GM12801 (cell line): ENCODE results near the gene NAA25.

ENCODE experiments used
- TF ChIP-seq, protein P1 (sequence below): IDR thresholded peaks from one replicate; pipeline ENCODE4 v1.5.1; 2011; ENCODE audit warnings: control low read depth; ENCODE audit not compliant: insufficient read length; ENCODE audit errors: extremely low read depth

Gene NAA25

DNA sequence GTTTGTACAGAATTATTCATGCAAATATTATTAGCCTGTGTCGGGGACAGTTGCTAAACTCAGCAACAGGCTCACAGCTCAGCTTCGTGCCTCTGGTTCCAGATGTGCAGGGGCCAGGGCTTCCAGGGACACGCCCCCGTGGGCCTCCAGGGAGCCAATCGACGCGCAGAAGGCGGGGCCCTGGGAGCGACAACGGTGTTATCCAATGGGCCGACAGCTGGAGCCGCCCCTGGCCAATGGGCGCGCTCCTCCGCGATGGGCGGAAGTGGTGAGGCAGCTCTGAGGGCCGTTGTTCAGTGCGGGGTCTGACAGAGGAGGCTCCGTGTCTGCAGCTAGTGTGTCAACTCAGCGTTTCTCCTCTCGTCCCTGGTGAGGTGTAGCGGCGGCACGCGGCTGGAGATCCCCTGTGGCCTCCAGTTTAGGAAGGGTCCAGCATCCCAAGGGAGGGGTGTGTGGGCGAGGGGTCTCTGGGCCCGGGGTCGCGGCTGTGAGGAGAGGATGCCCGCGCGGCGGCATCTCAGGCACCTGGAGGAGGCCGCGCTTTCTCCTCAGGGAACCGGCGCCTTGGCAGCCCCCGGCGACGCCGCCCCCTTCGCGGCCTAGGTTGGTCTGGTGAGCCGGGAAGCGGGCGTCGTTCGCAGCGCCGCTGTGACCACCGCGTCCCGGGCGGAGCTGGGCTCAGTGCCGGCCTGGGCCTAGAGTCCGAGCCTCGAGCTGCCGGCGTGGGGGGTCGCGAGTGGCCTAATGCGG, 16.8 kb upstream of the NAA25 start, which contains the start of gene TRAFD1:
Gene TRAFD1, plus strand, starts transcription at position 311 of the 750 bp plus-strand sequence. CDS start 4,963 bp downstream, outside the sequence.
- TF ChIP-seq, protein P1, sequence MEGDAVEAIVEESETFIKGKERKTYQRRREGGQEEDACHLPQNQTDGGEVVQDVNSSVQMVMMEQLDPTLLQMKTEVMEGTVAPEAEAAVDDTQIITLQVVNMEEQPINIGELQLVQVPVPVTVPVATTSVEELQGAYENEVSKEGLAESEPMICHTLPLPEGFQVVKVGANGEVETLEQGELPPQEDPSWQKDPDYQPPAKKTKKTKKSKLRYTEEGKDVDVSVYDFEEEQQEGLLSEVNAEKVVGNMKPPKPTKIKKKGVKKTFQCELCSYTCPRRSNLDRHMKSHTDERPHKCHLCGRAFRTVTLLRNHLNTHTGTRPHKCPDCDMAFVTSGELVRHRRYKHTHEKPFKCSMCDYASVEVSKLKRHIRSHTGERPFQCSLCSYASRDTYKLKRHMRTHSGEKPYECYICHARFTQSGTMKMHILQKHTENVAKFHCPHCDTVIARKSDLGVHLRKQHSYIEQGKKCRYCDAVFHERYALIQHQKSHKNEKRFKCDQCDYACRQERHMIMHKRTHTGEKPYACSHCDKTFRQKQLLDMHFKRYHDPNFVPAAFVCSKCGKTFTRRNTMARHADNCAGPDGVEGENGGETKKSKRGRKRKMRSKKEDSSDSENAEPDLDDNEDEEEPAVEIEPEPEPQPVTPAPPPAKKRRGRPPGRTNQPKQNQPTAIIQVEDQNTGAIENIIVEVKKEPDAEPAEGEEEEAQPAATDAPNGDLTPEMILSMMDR, result no peak

DNA sequence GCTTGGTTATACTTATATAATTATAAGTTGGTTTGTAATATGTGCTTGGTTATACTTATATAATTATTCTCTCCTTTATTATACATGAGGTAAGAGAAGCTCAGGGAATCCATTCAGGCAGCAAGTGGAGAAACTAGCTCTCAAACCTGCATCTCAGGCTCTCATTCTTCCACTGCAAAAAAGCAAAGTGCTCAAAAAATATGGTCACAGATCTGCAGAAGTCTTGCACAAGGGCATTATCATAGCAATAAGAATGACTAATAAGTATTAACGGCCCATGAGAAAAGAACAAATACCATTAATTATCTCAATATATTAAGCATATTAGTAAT, 16.3 kb upstream of the NAA25 start:
- TF ChIP-seq, protein P1, result no peak

DNA sequence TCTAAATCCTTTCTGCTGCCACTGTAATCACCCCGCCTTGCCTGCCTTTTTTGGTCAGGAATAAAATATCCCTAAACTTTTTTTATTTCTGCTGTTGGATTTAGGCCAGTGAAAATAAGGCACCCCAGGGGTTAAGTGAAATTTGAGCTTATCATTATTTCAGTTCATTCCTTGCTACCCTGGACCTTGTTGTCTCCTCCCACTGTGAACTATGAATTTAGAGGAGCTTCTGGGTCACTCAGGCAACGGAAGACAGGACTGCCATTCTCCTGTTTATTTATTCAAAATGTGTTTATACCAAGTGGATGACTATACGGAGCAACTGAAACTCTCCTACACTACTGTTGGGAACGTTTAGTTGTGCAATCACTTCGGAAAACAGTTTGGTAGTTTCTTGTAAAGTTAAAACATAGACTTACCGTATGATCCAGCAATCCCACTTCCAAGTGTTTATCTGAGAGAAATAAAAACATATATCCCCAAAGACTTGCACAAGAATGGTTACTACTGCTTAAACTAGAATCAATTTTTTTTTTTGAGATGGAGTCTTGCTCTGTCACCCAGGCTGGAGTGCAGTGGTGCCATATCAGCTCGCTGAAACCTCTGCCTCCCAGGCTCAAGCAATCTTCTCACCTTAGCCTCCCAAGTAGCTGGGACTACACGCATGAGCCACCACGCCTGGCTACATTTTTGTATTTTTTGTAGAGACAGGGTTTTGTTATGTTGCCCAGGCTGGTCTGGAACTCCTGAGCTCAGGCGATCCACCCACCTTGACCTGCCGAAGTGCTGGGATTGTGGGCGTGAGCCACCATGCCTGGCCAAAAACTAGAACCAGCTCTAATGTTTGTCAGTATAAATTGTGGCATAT, 14.5 kb upstream of the NAA25 start:
- TF ChIP-seq, protein P1, result no peak

DNA sequence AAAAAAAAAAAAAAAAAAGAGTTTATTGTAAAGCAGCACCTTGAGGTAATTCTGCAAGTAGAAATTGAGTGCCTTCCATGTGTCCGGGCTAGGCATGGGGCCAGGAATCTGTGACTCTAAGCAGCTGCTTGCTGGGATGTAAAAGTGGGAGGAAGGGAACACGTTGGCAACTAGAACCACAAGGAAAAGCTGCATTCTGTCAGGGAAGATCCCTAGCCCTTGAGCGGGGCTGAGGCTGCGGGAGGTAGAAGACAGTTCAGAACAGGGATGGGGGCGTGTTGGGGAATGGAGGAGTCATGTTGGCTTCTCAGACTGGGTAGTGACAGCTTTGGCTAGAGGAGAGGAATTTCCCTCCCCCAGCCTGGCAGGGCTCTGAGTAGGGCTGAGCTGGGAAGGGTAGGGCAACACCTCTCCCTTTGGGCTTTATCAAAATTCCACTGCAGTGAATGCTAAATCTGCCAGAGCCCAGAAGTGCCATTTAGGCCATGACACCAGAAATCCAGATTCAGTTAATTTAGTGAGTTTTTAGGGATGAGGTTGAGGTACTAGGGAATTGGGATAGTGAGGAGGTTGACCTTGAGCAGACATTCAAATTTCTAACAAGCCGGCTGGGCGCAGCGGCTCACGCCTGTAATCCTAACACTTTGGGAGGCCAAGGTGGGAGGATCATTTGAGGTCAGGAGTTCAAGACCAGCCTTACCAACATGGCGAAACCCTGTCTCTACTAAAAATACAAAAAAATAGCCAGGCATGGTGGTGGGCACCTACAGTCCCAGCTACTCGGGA, 13.4 kb upstream of the NAA25 start:
- TF ChIP-seq, protein P1, result no peak

DNA sequence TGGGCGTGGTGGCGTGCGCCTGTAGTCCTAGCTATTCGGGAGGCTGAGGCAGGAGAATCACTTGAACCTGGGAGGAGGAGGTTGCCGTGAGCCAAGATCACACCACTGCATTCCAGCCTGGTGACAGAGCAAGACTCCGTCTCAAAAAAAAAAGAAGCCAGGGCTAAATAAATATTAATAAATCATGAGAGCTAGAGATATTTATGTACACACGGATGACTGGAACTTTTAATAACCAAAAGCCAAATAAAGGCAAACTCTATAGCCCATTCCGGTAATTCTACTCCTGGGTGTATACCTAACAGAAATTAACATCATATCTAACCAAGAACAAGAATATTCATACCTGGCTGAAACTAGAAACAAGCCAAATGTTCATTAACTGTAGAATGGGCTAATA, 9.1 kb upstream of the NAA25 start:
- TF ChIP-seq, protein P1, result no peak

DNA sequence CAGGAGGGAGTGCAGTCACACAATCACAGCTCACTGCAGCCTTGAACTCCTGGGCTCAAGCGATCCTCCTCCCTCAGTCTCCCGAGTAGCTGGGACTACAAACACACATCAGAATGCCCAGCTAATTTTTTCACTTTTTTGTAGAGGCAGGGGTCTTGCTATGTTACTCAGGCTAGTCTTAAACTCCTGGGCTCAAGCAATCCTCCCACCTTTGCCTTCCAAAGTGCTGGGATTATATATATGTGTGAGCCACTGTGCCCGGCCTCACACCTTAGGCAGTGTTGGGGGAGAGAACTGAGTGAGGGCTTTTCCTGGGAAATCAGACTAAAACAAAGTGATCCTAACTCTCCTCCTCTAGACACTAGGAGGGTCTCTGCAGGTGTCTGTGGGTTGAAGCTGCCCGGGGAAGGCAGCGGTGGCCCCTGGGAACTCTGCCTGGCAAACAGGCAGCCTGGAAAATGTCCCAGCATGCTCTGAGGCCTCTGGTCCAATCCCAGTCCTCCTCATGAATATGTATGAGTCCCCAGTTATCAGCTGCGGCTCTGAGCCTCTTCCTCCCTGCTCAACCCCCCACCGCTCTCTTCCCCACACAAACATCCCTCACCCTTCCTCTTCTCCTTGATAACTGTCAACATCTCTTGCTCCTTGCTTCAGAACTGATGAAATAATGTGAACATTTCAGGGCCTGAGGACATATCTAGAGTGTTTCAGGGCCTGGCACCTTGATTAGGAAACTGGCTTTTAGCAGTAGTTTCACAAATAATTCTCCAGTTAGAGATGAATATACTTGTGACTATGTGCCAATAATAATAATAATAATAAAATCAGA, 7.9 kb upstream of the NAA25 start:
- TF ChIP-seq, protein P1, result no peak
